BE2C (cell line): ENCODE measurements around the gene RBM22.

ENCODE experiments used
- DNase-seq: peaks from one replicate; pipeline ENCODE4 v3.0.0-alpha.2; 2020
- H3K27me3 ChIP-seq: fragments of 250-450 bp; sonication (Bioruptor Pico); 2 replicates; pipeline ENCODE4 v1.5.1; 2020; ENCODE audit warnings: mild to moderate bottlenecking
- H3K36me3 ChIP-seq: fragments of 250-450 bp; sonication (Bioruptor Pico); 2 replicates; pipeline ENCODE4 v1.5.1; 2020; ENCODE audit warnings: mild to moderate bottlenecking
- H3K4me1 ChIP-seq: fragments of 250-450 bp; sonication (Bioruptor Pico); 2 replicates; pipeline ENCODE4 v1.5.1; 2020
- H3K4me3 ChIP-seq: 2 replicates; pipeline ENCODE4 v1.5.1; 2011; ENCODE audit warnings: low read depth, low read length
- H3K9me3 ChIP-seq: fragments of 250-450 bp; sonication (Bioruptor Pico); 2 replicates; pipeline ENCODE4 v1.5.1; 2020
- TF ChIP-seq, protein P1 (sequence below): IDR thresholded peaks from 2 replicates; pipeline ENCODE4 v1.5.1; 2012; ENCODE audit warnings: mild to moderate bottlenecking, low read depth, low read length

The RBM22 gene

DNA sequence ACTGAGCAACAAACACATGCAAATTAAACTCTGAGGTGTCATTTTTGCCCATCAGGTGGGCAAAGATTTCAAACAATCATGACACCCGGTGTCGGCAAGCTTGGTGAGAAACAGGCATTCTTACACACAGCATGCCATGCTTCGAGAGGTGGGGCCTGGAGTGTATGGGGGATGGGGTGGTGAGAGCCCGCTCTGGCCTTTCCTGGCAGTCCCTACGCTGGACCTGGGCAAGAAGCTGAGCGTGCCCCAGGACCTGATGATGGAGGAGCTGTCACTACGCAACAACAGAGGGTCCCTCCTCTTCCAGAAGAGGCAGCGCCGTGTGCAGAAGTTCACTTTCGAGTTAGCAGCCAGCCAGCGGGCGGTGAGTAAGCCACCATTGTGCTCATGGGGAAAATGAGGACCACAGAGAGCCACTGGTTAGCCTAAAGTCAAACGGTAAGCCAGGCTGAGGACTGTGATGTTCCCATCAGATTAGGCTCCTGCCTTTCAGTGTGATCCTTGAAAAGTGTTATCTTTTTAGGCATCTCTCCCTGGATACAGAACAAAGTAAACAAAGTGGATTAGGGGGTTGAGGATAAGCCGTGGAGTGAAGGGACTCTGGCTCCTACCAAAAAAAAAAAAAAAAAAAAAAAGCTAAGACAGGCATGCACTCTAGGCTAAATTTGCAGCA, 30.5 kb downstream of the RBM22 start:
- Histone ChIP-seq H3K4me3 (no peak overlapping the region), H3K27me3 (no peaks in the 10 kb centered on the region), H3K36me3 (no peaks in the 10 kb centered on the region), H3K9me3 (no peaks in the 10 kb centered on the region), H3K4me1 (no peaks in the 10 kb centered on the region)
- TF ChIP-seq, protein P1, sequence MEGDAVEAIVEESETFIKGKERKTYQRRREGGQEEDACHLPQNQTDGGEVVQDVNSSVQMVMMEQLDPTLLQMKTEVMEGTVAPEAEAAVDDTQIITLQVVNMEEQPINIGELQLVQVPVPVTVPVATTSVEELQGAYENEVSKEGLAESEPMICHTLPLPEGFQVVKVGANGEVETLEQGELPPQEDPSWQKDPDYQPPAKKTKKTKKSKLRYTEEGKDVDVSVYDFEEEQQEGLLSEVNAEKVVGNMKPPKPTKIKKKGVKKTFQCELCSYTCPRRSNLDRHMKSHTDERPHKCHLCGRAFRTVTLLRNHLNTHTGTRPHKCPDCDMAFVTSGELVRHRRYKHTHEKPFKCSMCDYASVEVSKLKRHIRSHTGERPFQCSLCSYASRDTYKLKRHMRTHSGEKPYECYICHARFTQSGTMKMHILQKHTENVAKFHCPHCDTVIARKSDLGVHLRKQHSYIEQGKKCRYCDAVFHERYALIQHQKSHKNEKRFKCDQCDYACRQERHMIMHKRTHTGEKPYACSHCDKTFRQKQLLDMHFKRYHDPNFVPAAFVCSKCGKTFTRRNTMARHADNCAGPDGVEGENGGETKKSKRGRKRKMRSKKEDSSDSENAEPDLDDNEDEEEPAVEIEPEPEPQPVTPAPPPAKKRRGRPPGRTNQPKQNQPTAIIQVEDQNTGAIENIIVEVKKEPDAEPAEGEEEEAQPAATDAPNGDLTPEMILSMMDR, result no peak
- no peak for DNase-seq

DNA sequence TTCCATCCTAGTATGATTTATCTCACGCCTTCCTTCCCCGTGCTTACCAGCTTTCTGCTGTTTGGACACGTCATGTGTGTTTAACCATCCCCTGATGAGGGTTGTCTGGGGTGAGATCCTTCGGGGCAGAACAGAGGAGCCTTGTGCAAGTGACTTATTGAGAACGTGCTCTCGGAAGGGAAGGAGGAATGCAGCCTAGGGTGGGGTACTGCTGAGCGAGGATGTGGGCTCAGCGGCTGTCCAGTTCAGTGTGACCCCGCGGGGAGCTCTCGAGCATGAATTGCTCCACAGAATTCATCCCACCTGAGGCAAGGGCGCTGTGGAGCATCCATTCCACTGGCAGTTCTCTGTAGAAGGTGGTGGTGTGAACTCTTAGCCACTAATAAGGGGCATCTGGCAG, 35.8 kb downstream of the RBM22 start:
- H3K4me3 ChIP-seq, result no peak overlapping the region
- no peaks in the 10 kb centered on the region for H3K27me3 ChIP-seq
- no peaks in the 10 kb centered on the region for H3K36me3 ChIP-seq

DNA sequence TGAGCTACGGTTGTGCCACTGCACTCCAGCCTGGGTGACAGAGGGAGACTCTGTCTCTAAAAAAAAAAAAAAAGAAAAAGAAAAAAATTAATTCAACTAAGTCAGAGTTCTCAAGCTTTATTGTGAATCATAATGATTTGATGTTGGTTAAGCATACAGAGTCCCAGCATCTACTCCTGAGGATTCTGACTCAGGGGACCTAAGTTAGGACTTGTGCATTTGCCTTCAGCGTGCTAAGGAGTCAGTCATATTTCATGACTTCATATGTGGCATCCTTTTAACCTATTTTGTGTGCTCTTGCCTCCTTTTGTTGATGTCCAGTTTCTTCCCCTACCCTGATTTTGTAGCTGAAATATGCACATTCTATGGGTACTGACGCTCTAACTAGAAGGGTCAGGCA, 36.9 kb downstream of the RBM22 start:
- no peaks in the 10 kb centered on the region for H3K9me3 ChIP-seq
- H3K27me3 ChIP-seq, result no peaks in the 10 kb centered on the region
- peaks cover 4% of the 10 kb centered on the region for H3K4me1 ChIP-seq
- H3K4me3 ChIP-seq, result no peak overlapping the region
- no peak for DNase-seq
- no peaks in the 10 kb centered on the region for H3K36me3 ChIP-seq
- TF ChIP-seq, protein P1, result no peak

More for the DNA sequence above, 35.8 kb downstream of the RBM22 start:
- H3K9me3 ChIP-seq, result no peaks in the 10 kb centered on the region
- no peak for DNase-seq
- TF ChIP-seq, protein P1, result no peak
- H3K4me1 ChIP-seq, result peaks cover 4% of the 10 kb centered on the region

- Histone ChIP-seq H3K4me1 (peaks cover 4% of the 10 kb centered on the region), H3K27me3 (no peaks in the 10 kb centered on the region), H3K36me3 (no peaks in the 10 kb centered on the region), H3K4me3 (no peak overlapping the region), H3K9me3 (no peaks in the 10 kb centered on the region)
- TF ChIP-seq, protein P1, result no peak
- no peak for DNase-seq
Observed at GRCh38 chr5:150662731-150663516, 37.9 kb downstream of the RBM22 start.

DNA sequence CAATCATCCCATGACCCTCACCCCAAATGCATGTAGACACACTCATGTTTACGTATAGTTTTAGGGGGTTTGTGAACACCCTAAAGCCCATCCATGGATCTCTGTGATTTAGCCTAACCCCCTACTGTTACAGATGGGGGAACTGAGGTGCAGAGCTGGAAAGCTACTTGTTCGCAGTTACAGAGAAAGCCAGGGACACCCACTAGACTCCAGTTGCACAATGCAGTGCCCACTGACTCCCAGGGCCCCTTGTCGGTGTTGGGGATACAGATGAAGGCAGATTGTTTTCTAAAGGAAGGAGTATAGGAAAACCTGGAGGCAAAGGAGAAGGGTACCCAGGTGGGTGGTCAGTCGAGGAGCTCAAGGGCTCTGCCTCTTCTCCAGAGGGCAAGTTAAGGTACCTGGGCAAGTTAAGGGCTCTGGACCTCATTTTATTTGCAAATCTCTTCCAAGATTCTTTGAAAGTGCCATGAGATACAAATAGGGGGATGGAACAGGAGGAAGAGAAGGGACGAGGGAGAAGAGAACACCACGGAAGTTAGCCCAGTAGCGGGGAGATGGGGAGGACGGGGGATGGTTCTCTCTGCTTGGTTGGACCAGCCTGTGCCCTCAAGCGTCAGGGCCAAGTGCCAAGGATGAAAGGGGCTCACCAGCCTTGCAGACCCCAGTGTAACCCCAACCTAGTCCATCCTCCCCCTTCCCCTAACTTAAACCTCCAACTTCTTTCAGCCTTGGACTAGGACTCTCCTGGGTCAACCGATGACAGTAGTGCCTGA, 38.9 kb downstream of the RBM22 start:
- H3K4me1 ChIP-seq, result peaks cover 8% of the 10 kb centered on the region

More for the DNA sequence above, 38.9 kb downstream of the RBM22 start:
- TF ChIP-seq, protein P1, result no peak
- H3K27me3 ChIP-seq, result no peaks in the 10 kb centered on the region
- H3K9me3 ChIP-seq, result no peaks in the 10 kb centered on the region
- no peak overlapping the region for H3K4me3 ChIP-seq
- no peak for DNase-seq
- no peaks in the 10 kb centered on the region for H3K36me3 ChIP-seq
